Inferior parietal cortex (tissue), 1 donor: Measurements from ENCODE around the gene B9D2.

ENCODE experiments used
- DNase-seq: peaks from one replicate; pipeline ENCODE4 v3.0.0-alpha.2; 2016; ENCODE audit errors: extremely low spot score

B9D2 gene

DNA sequence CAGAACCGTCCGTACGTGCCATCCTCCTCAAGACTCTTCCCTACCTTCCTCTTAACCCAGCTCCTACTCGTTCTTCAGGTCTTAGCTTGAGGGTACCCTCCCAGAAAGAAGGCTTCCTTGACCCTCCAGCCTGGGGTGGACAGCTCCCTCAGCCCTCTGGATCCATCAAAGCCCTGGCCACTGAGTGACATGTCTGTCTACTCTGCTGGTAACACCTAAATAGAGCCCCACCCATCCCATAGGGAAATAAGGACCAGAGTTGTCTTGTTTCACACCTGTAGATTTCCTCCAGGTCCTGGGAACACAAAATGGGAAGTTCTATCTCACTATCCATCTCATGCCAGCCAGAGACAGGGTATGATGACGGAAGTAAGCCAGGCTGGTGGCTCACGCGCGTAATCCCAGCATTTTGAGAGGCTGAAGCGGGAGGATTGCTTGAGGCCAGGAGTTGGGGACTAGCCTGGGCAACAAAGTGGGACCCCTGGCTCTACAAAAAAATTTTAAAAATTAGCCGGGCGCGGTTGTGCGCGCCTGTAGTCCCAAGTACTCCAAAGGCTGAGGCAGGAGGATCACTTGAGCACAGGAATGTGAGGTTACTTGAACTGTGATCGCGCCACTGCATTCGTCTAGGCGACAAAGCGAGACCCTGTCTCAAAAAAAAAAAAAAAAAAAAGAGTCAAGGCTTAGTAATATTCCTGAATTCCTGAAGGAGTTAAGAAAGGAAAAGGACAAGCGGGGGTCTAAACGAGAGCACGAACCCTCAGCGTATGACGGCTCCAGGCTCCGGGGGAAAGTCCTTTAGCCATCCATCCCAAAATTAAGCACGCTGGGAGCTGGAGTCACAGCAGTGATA, 54.5 kb downstream of the B9D2 start:
- no peak for DNase-seq

DNA sequence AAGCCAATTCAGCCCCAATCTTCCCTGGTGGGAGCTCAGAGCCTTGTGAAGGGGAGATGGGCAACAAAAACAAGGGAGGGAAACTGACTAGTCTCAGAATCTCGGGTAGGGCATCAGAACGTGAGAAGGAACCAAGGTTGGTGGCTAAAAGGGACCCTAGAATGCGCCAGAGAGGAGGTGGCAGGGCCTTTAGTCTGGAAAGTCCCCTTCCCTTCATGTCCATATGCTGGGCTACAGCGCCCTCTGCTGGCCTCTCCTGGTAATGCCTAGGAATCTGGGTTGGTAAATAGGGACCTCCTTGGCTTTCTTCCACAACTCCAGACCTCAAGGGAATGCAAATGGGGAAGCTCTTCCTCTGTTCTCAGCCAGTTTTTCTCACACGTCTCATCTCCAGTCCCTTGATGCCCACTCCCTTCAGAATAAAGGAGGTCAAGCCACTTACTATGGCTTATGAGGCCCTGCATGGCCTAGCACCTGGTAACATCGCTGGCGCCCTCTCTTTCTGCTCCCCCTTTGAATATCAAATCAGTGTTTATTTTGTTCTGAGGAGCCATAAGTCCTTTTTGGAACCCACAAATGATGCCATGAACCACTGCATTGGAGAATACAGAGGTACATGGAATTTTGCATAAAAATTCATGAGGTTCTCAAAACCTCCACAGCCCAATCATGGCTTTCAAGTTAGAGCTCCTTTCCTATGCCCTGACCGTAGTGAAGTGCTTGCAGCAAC, 55.3 kb downstream of the B9D2 start:
- DNase-seq = peak; percentile 99

DNA sequence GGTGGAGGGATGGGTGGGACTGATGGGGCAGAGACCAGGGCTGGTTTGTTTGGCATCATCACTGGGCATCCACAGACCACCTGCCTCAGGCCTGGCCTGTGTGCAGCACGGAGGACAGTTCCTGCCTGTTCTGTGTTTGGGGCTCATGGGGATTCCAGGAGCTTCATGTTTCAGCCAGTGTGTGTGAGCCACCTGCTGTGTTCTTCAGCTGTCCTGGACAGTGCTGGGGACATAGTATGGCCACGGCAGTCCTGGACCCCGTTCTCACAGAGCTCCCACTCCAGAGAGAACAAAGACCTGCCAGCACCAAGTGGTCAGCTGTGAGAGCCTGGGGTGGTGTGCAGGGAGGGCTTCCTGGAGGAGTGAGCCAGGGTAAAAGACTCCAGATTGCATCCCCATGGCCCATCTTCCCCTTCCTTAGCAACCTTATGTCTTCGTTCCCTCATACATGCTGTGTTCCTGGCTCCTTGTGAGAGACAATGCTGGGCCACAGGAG, 55.9 kb downstream of the B9D2 start:
- DNase-seq = no peak

DNA sequence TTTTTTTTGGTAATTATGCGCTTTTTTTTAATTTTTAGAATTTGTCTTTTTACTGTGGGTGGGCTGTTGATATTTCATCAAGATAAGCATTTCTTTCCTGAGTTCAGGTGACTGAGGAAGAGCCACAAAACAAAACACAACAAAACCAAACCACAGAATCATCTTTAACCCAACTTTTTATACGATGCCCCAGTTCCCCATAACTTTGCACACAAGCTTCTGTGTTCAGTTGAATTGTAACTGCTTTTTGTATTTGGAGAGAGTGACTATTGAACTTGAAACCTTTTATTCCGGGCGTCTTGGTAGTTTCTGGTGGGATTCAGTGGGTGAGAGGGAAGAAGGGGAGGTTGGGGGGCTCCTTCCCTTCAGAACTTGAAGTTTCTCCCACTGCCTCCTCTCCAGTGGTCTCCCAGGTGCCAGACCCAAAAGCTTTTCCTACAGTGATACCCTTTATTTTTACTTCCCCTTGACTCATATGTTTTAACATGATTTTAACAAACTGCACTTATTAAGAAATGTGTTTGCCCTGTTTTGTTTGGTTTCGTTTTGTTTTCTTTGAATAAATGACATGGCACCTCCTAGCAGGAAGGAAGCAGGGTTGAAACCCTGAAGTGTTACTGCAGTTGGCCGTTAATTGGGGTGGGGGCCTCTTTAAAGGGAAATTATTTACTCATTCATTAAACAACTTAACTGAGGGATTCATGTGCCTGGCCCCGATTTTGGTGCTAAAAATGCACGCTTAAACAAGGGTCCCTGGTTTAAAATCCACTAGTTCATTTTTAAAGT, 56.7 kb downstream of the B9D2 start:
- DNase-seq = no peak

DNA sequence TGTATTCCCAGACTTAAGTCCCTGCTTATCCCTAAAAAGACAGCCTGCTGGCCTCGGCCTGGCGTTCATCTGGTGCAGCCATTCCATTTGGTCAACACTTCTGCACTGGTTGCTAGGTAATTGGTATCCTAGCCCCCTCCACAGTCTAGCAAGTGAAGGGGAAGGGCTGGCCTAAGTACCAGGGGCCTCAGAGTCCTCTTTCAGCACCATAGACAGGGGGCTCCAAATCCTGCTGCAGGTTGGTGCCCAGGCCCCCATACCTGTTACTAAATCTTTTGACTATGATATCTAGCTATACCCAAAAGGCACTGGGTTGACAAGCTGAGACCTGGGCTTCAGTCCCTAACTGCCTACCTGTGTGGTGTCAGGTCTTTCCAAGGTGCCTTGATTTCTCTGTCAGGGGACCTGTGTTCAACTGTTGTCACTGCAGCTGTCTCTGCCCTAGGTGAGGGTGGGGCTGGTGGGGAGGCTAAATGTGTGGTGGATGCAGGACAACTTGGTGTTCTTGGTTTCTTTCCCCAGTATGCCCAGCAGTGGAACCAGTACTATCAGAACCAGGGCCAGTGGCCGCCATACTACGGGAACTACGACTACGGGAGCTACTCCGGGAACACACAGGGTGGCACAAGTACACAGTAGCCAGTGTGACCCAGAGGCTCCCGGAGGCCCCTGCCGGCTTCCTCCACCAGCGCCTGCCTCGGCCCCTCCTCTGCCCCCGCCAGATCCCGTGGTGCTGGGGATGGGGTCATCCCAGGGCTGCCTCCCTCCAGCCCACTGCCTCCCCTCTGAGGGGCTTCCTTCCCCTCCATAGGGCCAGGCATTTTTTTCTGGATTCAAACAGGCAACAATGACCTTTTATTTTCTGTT, 57.8 kb downstream of the B9D2 start:
- DNase-seq = no peak

DNA sequence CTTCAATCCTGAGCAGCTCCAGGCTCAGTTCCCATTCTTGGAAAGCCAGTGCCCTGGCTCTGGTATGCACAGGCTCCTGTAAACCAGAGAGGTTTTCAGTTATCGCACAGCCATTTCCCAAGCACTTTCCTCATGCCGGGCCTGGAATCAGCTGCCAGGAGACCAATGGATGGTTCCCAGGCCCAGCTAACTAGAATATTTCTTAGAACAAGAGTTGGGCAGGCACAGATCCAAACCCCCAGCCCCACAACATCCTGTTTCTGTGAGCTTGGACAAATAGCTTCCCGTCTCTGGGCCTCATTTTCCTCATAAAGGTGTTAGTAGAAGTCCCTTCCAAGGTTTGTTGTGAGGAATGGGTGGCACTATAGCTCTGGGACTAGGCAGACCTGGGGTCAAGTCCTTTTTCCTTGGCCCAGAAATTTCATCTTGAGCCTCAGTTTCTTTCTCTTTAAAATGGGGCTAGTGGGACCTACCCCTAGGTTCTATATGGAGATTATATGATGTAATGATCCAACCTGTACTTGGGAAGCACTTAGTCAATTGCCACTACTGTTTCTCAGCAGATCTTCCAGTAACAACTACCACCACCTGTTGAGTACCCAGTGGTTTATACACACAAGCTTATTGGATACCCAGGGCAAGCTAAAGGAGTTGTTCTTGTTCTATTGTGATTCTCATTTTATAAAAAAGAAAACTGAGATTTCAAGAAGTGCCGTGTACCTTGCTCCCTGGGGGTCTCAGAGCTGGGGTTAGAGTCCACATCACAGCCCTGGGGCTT, 59.1 kb downstream of the B9D2 start:
- DNase-seq = no peak
